SK-N-SH (cell line): ENCODE measurements around the gene FAM229B. TPM values are rescaled to one million over a fixed set of nuclear protein-coding genes. Genes with fewer than 3 reads are reported as not detected.

ENCODE experiments used
- FOSL2 ChIP-seq: IDR thresholded peaks from 2 replicates; pipeline ENCODE4 v1.4.0; 2012; ENCODE audit warnings: low read depth, mild to moderate bottlenecking, moderate library complexity, borderline replicate concordance
- FOXJ3 ChIP-seq: sonication (generic); formaldehyde crosslinking; IDR thresholded peaks from 2 replicates; pipeline ENCODE4 v1.5.1; 2020; ENCODE audit warnings: mild to moderate bottlenecking, missing genetic modification reagents
- TEAD4 ChIP-seq: IDR thresholded peaks from 2 replicates; pipeline ENCODE4 v1.4.0; 2012; ENCODE audit warnings: mild to moderate bottlenecking, borderline replicate concordance; ENCODE audit not compliant: insufficient read depth
- polyA plus RNA-seq, 3 experiments: library from polyadenylated mRNA; depleted of rRNA; stranded (reverse); fragments of >200 nt; gene quantifications; 2 replicates each; pipeline ENCODE4 v1.2.3, GENCODE V29; 2012

The FAM229B gene
- polyA plus RNA-seq, 1 of the 3 experiments (the other 2 are of a cell fraction), result 15.9 TPM

- TF ChIP-seq FOSL2 (no peak), FOXJ3 (no peak), TEAD4 (no peak)
- TF ChIP-seq, all 33 proteins: peak for 0
These were observed 63.0 kb downstream of the FAM229B start (continued) for GRCh38 chr6:112150363-112150762.

Other genes starting within 250 kb of the FAM229B start
- gene FYN, start 214.1 kb upstream of the FAM229B start, polyA plus RNA-seq (2012; rRNA removed), result 26.0 and 31.0 TPM in 2 replicates
- gene CCN6, start 33.5 kb upstream of the FAM229B start, polyA plus RNA-seq (2012; rRNA removed), result not detected in 2 replicates
- gene TUBE1, start 109 bp upstream of the FAM229B start, polyA plus RNA-seq (2012; rRNA removed), result 11.9 and 14.6 TPM in 2 replicates
- 9.4 and 10.5 TPM in 2 replicates for gene LAMA4, start 167.0 kb downstream of the FAM229B start, polyA plus RNA-seq (2012; rRNA removed)